IMR-90 (cell line): ENCODE data around the gene TBC1D22A.

Experiments
- BHLHE40 ChIP-seq: fragments of 150-350 bp; IDR thresholded peaks from 2 replicates; pipeline ENCODE4 v1.6.1; 2016; ENCODE audit warnings: mild to moderate bottlenecking, low read depth, low read length
- CEBPB ChIP-seq: IDR thresholded peaks from 2 replicates; pipeline ENCODE4 v1.6.1; 2012; ENCODE audit warnings: low read depth, low read length, improper control_type of control experiment
- MAFK ChIP-seq: IDR thresholded peaks from 2 replicates; pipeline ENCODE4 v1.6.1; 2012; ENCODE audit warnings: low read depth, low read length, improper control_type of control experiment
- MXI1 ChIP-seq: IDR thresholded peaks from 2 replicates; pipeline ENCODE4 v1.6.1; 2012; ENCODE audit warnings: low read depth, mild to moderate bottlenecking, low read length, moderate library complexity, borderline replicate concordance
- POLR2A ChIP-seq: IDR thresholded peaks from 2 replicates; pipeline ENCODE4 v1.6.1; 2012; ENCODE audit warnings: mild to moderate bottlenecking, low read depth, low read length
- RAD21 ChIP-seq: IDR thresholded peaks from 2 replicates; pipeline ENCODE4 v1.6.1; 2012; ENCODE audit warnings: low read length, improper control_type of control experiment
- RCOR1 ChIP-seq: IDR thresholded peaks from 2 replicates; pipeline ENCODE4 v1.6.1; 2012; ENCODE audit warnings: mild to moderate bottlenecking, low read length, improper control_type of control experiment; ENCODE audit not compliant: insufficient replicate concordance
- RFX5 ChIP-seq: IDR thresholded peaks from 2 replicates; pipeline ENCODE4 v1.8.0; 2012; ENCODE audit warnings: low read depth, mild to moderate bottlenecking, low read length, moderate library complexity
- SMC3 ChIP-seq: fragments of 150-350 bp; IDR thresholded peaks from 2 replicates; pipeline ENCODE4 v1.6.1; 2016; ENCODE audit warnings: low read depth, mild to moderate bottlenecking, antibody characterized with exemption, low read length, moderate library complexity
- TF ChIP-seq, protein P1 (sequence below): conservative IDR thresholded peaks from 2 replicates; pipeline ENCODE4 v1.5.1; 2012; ENCODE audit warnings: mild to moderate bottlenecking, low read depth, low read length, improper control_type of control experiment
- TF ChIP-seq, protein P2 (sequence below): fragments of 150-350 bp; IDR thresholded peaks from 2 replicates; pipeline ENCODE4 v1.6.1; 2017; ENCODE audit warnings: mild to moderate bottlenecking, antibody characterized with exemption, low read length, low read depth

DNA sequence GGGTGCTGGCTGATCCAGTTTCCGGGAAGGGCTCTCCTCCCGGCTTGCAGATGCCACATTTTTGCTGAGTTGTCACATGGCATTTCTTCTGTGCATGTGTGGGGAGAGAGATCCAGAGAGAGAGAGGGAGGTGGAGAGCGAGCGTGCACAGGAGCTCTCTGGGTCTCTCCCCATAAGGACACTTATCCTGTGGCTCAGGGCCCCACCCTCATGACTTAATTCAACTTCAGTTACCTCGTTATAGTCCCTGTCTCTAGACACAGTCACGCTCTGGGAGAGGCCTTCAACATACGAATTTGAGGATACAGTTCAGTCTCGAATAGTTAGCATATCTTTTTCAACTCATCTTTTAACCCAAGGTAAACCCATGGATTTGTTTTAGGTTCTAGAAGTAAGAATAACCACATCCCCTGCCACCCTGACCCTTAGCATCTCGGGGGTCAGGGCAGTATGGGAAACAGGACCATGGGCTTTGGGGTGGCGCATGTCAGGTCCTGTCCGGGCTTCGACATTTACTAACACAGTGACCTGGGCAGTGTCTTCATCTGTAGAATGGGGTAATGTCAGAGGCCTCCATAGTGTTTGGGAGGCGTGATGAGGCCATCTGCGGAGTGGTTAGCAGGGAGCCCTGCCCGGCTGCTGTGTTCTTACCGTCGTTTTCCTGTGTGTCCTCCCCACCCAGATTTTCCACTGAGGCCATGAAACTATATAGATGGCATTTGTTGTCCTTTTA lies 46.9 kb downstream of the TBC1D22A start:
- TF ChIP-seq RAD21 (no peak), RFX5 (no peak), BHLHE40 (no peak), POLR2A (no peak), MXI1 (no peak), MAFK (no peak), CEBPB (no peak), SMC3 (no peak), RCOR1 (no peak)
- TF ChIP-seq, protein P1, sequence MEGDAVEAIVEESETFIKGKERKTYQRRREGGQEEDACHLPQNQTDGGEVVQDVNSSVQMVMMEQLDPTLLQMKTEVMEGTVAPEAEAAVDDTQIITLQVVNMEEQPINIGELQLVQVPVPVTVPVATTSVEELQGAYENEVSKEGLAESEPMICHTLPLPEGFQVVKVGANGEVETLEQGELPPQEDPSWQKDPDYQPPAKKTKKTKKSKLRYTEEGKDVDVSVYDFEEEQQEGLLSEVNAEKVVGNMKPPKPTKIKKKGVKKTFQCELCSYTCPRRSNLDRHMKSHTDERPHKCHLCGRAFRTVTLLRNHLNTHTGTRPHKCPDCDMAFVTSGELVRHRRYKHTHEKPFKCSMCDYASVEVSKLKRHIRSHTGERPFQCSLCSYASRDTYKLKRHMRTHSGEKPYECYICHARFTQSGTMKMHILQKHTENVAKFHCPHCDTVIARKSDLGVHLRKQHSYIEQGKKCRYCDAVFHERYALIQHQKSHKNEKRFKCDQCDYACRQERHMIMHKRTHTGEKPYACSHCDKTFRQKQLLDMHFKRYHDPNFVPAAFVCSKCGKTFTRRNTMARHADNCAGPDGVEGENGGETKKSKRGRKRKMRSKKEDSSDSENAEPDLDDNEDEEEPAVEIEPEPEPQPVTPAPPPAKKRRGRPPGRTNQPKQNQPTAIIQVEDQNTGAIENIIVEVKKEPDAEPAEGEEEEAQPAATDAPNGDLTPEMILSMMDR = no peak
- TF ChIP-seq, protein P2, sequence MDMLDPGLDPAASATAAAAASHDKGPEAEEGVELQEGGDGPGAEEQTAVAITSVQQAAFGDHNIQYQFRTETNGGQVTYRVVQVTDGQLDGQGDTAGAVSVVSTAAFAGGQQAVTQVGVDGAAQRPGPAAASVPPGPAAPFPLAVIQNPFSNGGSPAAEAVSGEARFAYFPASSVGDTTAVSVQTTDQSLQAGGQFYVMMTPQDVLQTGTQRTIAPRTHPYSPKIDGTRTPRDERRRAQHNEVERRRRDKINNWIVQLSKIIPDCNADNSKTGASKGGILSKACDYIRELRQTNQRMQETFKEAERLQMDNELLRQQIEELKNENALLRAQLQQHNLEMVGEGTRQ = no peak
